K562 (cell line): Measurements from ENCODE around the gene F8A1. TPM values are rescaled to one million over a fixed set of nuclear protein-coding genes. Genes with fewer than 3 reads are reported as not detected.

Source experiments
- ARNT ChIP-seq, 2 experiments: fragments of 450-650 bp; IDR thresholded peaks; 2 replicates each; pipeline ENCODE4 v1.6.1; 2016; ENCODE audit warnings: mild to moderate bottlenecking in 1 of 2
- CBFA2T2 ChIP-seq: fragments of 450-650 bp; conservative IDR thresholded peaks from 2 replicates; pipeline ENCODE4 v1.6.1; 2017; ENCODE audit warnings: mild to moderate bottlenecking
- CBX8 ChIP-seq: fragments of 200-600 bp; sonication (generic); IDR thresholded peaks from 2 replicates; pipeline ENCODE4 v1.6.1; 2012; ENCODE audit warnings: borderline replicate concordance, mixed run types, low read depth, mild to moderate bottlenecking, moderate library complexity, mixed read lengths, low read length, control low read depth, inconsistent platforms; ENCODE audit not compliant: poor library complexity, severe bottlenecking; ENCODE audit errors: extremely low read depth
- DMBX1 ChIP-seq: fragments of 250-450 bp; sonication (Bioruptor Pico); IDR thresholded peaks from 2 replicates; pipeline ENCODE4 v1.8.0; 2022; ENCODE audit warnings: inconsistent platforms, mild to moderate bottlenecking, moderate library complexity, borderline replicate concordance
- FOXP4 ChIP-seq: sonication (generic); formaldehyde crosslinking; IDR thresholded peaks from 2 replicates; pipeline ENCODE4 v1.8.0; 2022; ENCODE audit warnings: mild to moderate bottlenecking, missing genetic modification reagents, borderline replicate concordance
- HDGF ChIP-seq: fragments of 450-650 bp; IDR thresholded peaks from 2 replicates; pipeline ENCODE4 v1.6.1; 2016
- ILK ChIP-seq: fragments of 450-650 bp; IDR thresholded peaks from 2 replicates; pipeline ENCODE4 v1.6.1; 2016; ENCODE audit warnings: missing genetic modification characterization, low read depth, mild to moderate bottlenecking, missing compliant biosample characterization, moderate library complexity, borderline replicate concordance
- MBD1 ChIP-seq: fragments of 250-450 bp; sonication (Bioruptor Pico); IDR thresholded peaks from 2 replicates; pipeline ENCODE4 v1.8.0; 2022; ENCODE audit warnings: inconsistent platforms
- MEIS2 ChIP-seq: fragments of 450-650 bp; IDR thresholded peaks from 2 replicates; pipeline ENCODE4 v1.6.1; 2014; ENCODE audit warnings: mild to moderate bottlenecking; ENCODE audit not compliant: partially characterized antibody
- MTA1 ChIP-seq: fragments of 450-650 bp; IDR thresholded peaks from 2 replicates; pipeline ENCODE4 v1.6.1; 2017; ENCODE audit warnings: borderline replicate concordance
- NFIC ChIP-seq: fragments of 450-650 bp; IDR thresholded peaks from 2 replicates; pipeline ENCODE4 v1.6.1; 2017; ENCODE audit warnings: mild to moderate bottlenecking, inconsistent platforms
- RAD21 ChIP-seq, 2 experiments: fragments of 250-450 bp in 1 of 2; fragments of 450-650 bp in 1 of 2; sonication (Bioruptor Pico) in 1 of 2; formaldehyde crosslinking in 1 of 2; IDR thresholded peaks in 1 of 2; conservative IDR thresholded peaks in 1 of 2; 2 replicates each; pipeline versions ENCODE4 v1.4.0 to v1.8.0; 2020 to 2022; ENCODE audit warnings: mild to moderate bottlenecking in 2 of 2, moderate library complexity in 1 of 2
- RAD51 ChIP-seq: fragments of 450-650 bp; IDR thresholded peaks from 2 replicates; pipeline ENCODE4 v1.7.1; 2016; ENCODE audit warnings: low read depth, mild to moderate bottlenecking, borderline replicate concordance
- RNF2 ChIP-seq: sonication (generic); IDR thresholded peaks from 2 replicates; pipeline ENCODE4 v1.6.1; 2016
- SMC3 ChIP-seq: conservative IDR thresholded peaks from 2 replicates; pipeline ENCODE4 v1.6.1; 2011; ENCODE audit warnings: low read depth, low read length, improper control_type of control experiment; ENCODE audit not compliant: insufficient read depth
- ZMIZ1 ChIP-seq, 2 experiments: fragments of 150-350 bp in 1 of 2; IDR thresholded peaks; 2 replicates each; pipeline ENCODE4 v1.6.1; 2012 to 2016; ENCODE audit warnings: low read depth in 2 of 2, low read length in 2 of 2, mild to moderate bottlenecking in 1 of 2, moderate library complexity in 1 of 2
- ZNF174 ChIP-seq: fragments of 250-450 bp; sonication (Bioruptor Pico); IDR thresholded peaks from 2 replicates; pipeline ENCODE4 v1.4.0; 2020; ENCODE audit warnings: mild to moderate bottlenecking
- ZNF212 ChIP-seq: fragments of 450-650 bp; formaldehyde crosslinking; IDR thresholded peaks from 2 replicates; pipeline ENCODE4 v1.4.0; 2020; ENCODE audit warnings: mild to moderate bottlenecking
- ZNF512 ChIP-seq: IDR thresholded peaks from 2 replicates; pipeline ENCODE4 v1.6.1; 2016; ENCODE audit warnings: missing genetic modification characterization, missing compliant biosample characterization
- ZSCAN32 ChIP-seq: fragments of 450-650 bp; formaldehyde crosslinking; IDR thresholded peaks from 2 replicates; pipeline ENCODE4 v1.4.0; 2020; ENCODE audit warnings: mild to moderate bottlenecking, moderate library complexity
- polyA plus RNA-seq, 8 experiments: library from polyadenylated mRNA; depleted of rRNA in 4 of 8; stranded (reverse) in 5 of 8; unstranded in 3 of 8; fragments of >200 nt; fragmentation: Nextera tagmentation in 2 of 8; fragmentation: Illumina TruSeq in 1 of 8; extraction: Ambion mirVana in 2 of 8; extraction: Trizol in 1 of 8; gene quantifications; 2 replicates each; pipeline versions ENCODE4 v1.2.1 to v1.2.3, GENCODE V29; 2011 to 2014; ENCODE audit warnings: inconsistent platforms in 1 of 8, missing spikeins in 1 of 8
- total RNA-seq, 7 experiments: library from RNA; depleted of rRNA in 6 of 7; stranded (reverse); fragments of >200 nt in 6 of 7; fragmentation: Illumina TruSeq in 2 of 7; extraction: Trizol in 2 of 7; gene quantifications; 2 replicates each; pipeline versions ENCODE4 v1.2.1 to v1.2.3, GENCODE V29; 2011 to 2021; ENCODE audit warnings: low replicate concordance in 1 of 7

The F8A1 gene
- total and polyA plus RNA-seq, 9 of the 15 experiments (the other 6 are each of a cell fraction or from before 2014, with no cell fraction given), result 0.11 to 0.27 TPM; not detected in 7

- TF ChIP-seq FOXP4 (CRISPR knock-in tag) (no peak), ZSCAN32 (CRISPR knock-in tag) (no peak), RAD21 (CRISPR knock-in tag; conservative IDR thresholded peaks at IDR 0.05 in 1 of 2, IDR thresholded peaks at IDR 0.05 in 1 of 2) (peak; percentile 83 to 94), RNF2 (no peak), ILK (no peak), MEIS2 (peak; percentile 89), NFIC (no peak), MBD1 (no peak), HDGF (no peak), MTA1 (no peak), SMC3 (peak; percentile 74), RAD51 (no peak), CBFA2T2 (no peak), ARNT (IDR thresholded peaks at IDR 0.05) (no peak), ZNF212 (CRISPR knock-in tag) (no peak), CBX8 (no peak), ZNF512 (tag) (no peak), ZMIZ1 (IDR thresholded peaks at IDR 0.05; ENCODE audit: low read depth in 2 of 2, low read length in 2 of 2) (no peak), DMBX1 (no peak), ZNF174 (CRISPR knock-in tag) (no peak)
Observed at GRCh38 chrX:154840856-154841255, 45.3 kb upstream of the F8A1 start (continued).
